Left ventricle myocardium inferior (tissue), 1 donor: Measurements from ENCODE around the gene SPDYC. TPM values are rescaled to one million over a fixed set of nuclear protein-coding genes. Genes with fewer than 3 reads are reported as not detected.

Source experiments
- DNase-seq: peaks from one replicate; pipeline ENCODE4 v3.0.0-alpha.2; 2020
- H3K27ac ChIP-seq: fragments of 200-600 bp; replicated peaks from 2 replicates; pipeline ENCODE4 v1.8.0; 2021
- H3K27me3 ChIP-seq: fragments of 200-600 bp; 2 replicates; pipeline ENCODE4 v1.8.0; 2021; ENCODE audit warnings: low read depth
- H3K36me3 ChIP-seq: fragments of 200-600 bp; 2 replicates; pipeline ENCODE4 v1.8.0; 2021
- H3K4me1 ChIP-seq: fragments of 200-600 bp; 2 replicates; pipeline ENCODE4 v1.8.0; 2021
- H3K4me3 ChIP-seq: fragments of 200-600 bp; 2 replicates; pipeline ENCODE4 v1.8.0; 2021; ENCODE audit warnings: mild to moderate bottlenecking, moderate library complexity
- H3K9me3 ChIP-seq: fragments of 200-600 bp; replicated peaks from 2 replicates; pipeline ENCODE4 v1.8.0; 2021
- CTCF ChIP-seq: fragments of 200-600 bp; IDR thresholded peaks from 2 replicates; pipeline ENCODE4 v1.8.0; 2021; ENCODE audit warnings: antibody characterized with exemption, mild to moderate bottlenecking, borderline replicate concordance
- intact Hi-C: fragments of 100-400 bp; cut with micrococcal nuclease; formaldehyde crosslinking; loops from one replicate; pipeline ENCODE4 v1.11.0; 2022
- total RNA-seq: library from RNA; stranded (reverse); fragmentation: NEBNext Ultra II Directional; extraction: Animal tissue kit (Norgen Biotek cat#: 25700); gene quantifications from one replicate; pipeline ENCODE4 v1.2.1, GENCODE V29; 2021
- donor health status: DM: no; HTN: yes; CAD: no; lungs with severe emphysema.

SPDYC gene
- total RNA-seq, 1 donor from 2014 or later: not detected

GRCh38 chr11:65206441-65206841 is 36.4 kb downstream of the SPDYC start:
- no peak for DNase-seq
- TF ChIP-seq CTCF: no peak
- Histone ChIP-seq H3K4me1 (peaks cover 6% of the 10 kb centered on the region), H3K27me3 (no peaks in the 10 kb centered on the region), H3K4me3 (no peak overlapping the region), H3K36me3 (peaks cover 72% of the 10 kb centered on the region), H3K9me3 (no peaks in the 10 kb centered on the region), H3K27ac (no peak overlapping the region)
- intact Hi-C loops: no loop called here

GRCh38 chr11:65206901-65207300 is 36.9 kb downstream of the SPDYC start:
- H3K4me1 ChIP-seq: peaks cover 6% of the 10 kb centered on the region
- no peak overlapping the region for H3K4me3 ChIP-seq
- H3K9me3 ChIP-seq: no peaks in the 10 kb centered on the region
- TF ChIP-seq CTCF: no peak
- H3K27me3 ChIP-seq: no peaks in the 10 kb centered on the region
- no peak overlapping the region for H3K27ac ChIP-seq
- peaks cover 77% of the 10 kb centered on the region for H3K36me3 ChIP-seq
- DNase-seq: no peak
- intact Hi-C loops: no loop called here

GRCh38 chr11:65207918-65208784 is 38.1 kb downstream of the SPDYC start:
- Histone ChIP-seq H3K4me3 (no peak overlapping the region), H3K36me3 (peaks cover 79% of the 10 kb centered on the region), H3K4me1 (peaks cover 6% of the 10 kb centered on the region), H3K27ac (no peak overlapping the region), H3K27me3 (no peaks in the 10 kb centered on the region), H3K9me3 (no peaks in the 10 kb centered on the region)
- no peak for DNase-seq
- no peak for TF ChIP-seq CTCF
- intact Hi-C loops: no loop called here

- intact Hi-C loops: no loop called here
- Histone ChIP-seq H3K9me3 (no peaks in the 10 kb centered on the region), H3K36me3 (peaks cover 76% of the 10 kb centered on the region), H3K27me3 (no peaks in the 10 kb centered on the region), H3K4me3 (no peak overlapping the region), H3K4me1 (peaks cover 6% of the 10 kb centered on the region), H3K27ac (no peak overlapping the region)
- DNase-seq: no peak
- TF ChIP-seq CTCF: no peak
Observed at GRCh38 chr11:65208785-65209710, 39.0 kb downstream of the SPDYC start.

- no peaks in the 10 kb centered on the region for H3K27me3 ChIP-seq
- DNase-seq: no peak
- H3K36me3 ChIP-seq: peaks cover 68% of the 10 kb centered on the region
- H3K4me1 ChIP-seq: peaks cover 6% of the 10 kb centered on the region
- no peaks in the 10 kb centered on the region for H3K9me3 ChIP-seq
- H3K27ac ChIP-seq: no peak overlapping the region
- TF ChIP-seq CTCF: no peak
- intact Hi-C loops: no loop called here
- H3K4me3 ChIP-seq: no peak overlapping the region
Observed at GRCh38 chr11:65209711-65210360, 39.8 kb downstream of the SPDYC start.
